ENCODE data around the gene KIF5A.

GRCh38 chr12:57607958-57608663 is 58.3 kb downstream of the KIF5A start:
- TF ChIP-seq CTCF (IDR thresholded peaks at IDR 0.05) (no peak), POLR2A (IDR thresholded peaks at IDR 0.05) (no peak)

Measured in right lobe of liver (tissue), 4 donors.